OCI-LY1 (cell line): ENCODE results near the gene ASCC1.

Experiments
- CTCF ChIP-seq: fragments of 200-600 bp; sonication (generic), shearing (Covaris generic); IDR thresholded peaks from 2 replicates; pipeline ENCODE4 v1.5.1; 2017; ENCODE audit warnings: mild to moderate bottlenecking, antibody characterized with exemption, low read length, moderate library complexity, mixed read lengths
- EZH2 ChIP-seq: fragments of 200-600 bp; sonication (generic), shearing (Covaris generic); IDR thresholded peaks from 2 replicates; pipeline ENCODE4 v1.8.0; 2017; ENCODE audit warnings: borderline replicate concordance, mixed run types, mild to moderate bottlenecking, antibody characterized with exemption, low read length, moderate library complexity, mixed read lengths

- TF ChIP-seq CTCF (no peak), EZH2 (no peak)
Observed at GRCh38 chr10:72053690-72054089, 162.4 kb downstream of the ASCC1 start.
